Measurements from ENCODE around the gene WNT9B. TPM values are rescaled to one million over a fixed set of nuclear protein-coding genes. Genes with fewer than 3 reads are reported as not detected.

WNT9B gene
- total and polyA plus RNA-seq, 2 of the 13 experiments (the other 11 are each of a cell fraction or from before 2014, with no cell fraction given) = not detected

DNA sequence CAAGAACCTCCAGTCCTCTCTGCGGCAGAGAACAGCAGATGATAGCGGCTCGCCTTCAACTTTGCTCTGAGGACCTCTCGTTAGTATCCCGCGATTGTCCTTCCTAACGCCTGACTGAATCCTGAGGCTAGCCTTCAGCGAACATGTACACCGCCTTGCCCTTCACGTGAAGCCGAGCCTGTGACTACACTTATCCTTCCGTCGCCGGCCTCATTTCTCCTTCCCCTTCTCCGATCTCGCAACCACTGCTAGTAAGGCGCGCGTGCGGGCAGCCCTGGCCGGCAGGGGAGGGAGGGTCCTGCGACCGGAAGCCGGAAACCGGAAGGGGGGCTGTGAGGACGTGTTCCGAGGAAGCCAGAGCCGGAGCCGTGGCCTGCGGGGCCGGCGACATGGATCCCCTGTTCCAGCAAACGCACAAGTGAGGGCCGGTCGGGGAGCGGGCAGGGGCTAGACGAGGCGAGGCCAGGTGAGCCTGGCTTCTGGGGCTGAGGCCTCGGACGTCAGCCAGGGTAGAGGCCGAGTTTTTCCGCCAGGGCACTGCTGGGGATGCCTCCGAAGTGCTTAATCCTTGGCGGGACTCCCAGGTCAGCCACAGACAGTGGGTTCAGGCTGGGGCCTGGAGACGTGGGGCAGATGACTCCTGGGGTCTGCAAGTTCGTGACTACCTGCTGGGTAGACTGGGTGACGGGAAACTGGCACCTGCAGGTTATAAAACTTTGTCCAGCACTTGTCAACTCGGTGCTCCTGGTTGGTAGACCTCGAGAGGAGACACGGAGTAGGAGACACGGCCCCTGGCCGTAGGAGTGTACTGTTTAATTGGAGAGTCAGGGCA lies 71.6 kb downstream of the WNT9B start, which contains the start of gene GOSR2 (continued):
- TF ChIP-seq, protein P1, sequence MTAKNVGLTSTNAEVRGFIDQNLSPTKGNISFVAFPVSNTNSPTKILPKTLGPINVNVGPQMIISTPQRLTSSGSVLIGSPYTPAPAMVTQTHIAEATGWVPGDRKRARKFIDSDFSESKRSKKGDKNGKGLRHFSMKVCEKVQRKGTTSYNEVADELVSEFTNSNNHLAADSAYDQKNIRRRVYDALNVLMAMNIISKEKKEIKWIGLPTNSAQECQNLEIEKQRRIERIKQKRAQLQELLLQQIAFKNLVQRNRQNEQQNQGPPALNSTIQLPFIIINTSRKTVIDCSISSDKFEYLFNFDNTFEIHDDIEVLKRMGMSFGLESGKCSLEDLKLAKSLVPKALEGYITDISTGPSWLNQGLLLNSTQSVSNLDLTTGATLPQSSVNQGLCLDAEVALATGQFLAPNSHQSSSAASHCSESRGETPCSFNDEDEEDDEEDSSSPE (CRISPR knock-in tag; IDR thresholded peaks at IDR 0.05) = no peak; the same call in 1 of the 2 replicates
- TF ChIP-seq RAD21 (CRISPR knock-in tag; IDR thresholded peaks at IDR 0.05) (peak; percentile 57), EZH2 (conservative IDR thresholded peaks at IDR 0.05; ENCODE audit: low read depth, low read length) (no peak), ZSCAN29 (CRISPR knock-in tag; conservative IDR thresholded peaks at IDR 0.05) (peak; percentile 64), ZNF432 (CRISPR knock-in tag; IDR thresholded peaks at IDR 0.05; ENCODE audit: borderline replicate concordance) (0 out of 2 replicates have a peak, but pooled peaks have one; percentile 82), JUNB (CRISPR knock-in tag; IDR thresholded peaks at IDR 0.05; ENCODE audit: borderline replicate concordance) (no peak), FOXM1 (CRISPR knock-in tag; IDR thresholded peaks at IDR 0.05) (0 out of 2 replicates have a peak, but pooled peaks have one; percentile 13), ZNF598 (CRISPR knock-in tag; IDR thresholded peaks at IDR 0.05; ENCODE audit: borderline replicate concordance) (peak; percentile 97), TIGD3 (CRISPR knock-in tag; IDR thresholded peaks at IDR 0.05; ENCODE audit: borderline replicate concordance) (peak; percentile 99; the same call in 1 of the 2 replicates), SP4 (CRISPR knock-in tag; IDR thresholded peaks at IDR 0.05) (peak; percentile 87), GATAD2A (CRISPR knock-in tag; IDR thresholded peaks at IDR 0.05) (peak; percentile 85), NR2C2 (CRISPR knock-in tag; IDR thresholded peaks at IDR 0.05; ENCODE audit: borderline replicate concordance) (peak; percentile 90), USF2 (IDR thresholded peaks at IDR 0.05; ENCODE audit: low read depth, low read length) (no peak; the same call in 1 of the 2 replicates), USF2 (CRISPR knock-in tag; IDR thresholded peaks at IDR 0.05; ENCODE audit: borderline replicate concordance) (no peak), MAZ (IDR thresholded peaks at IDR 0.05; ENCODE audit: borderline replicate concordance, low read depth, low read length) (peak; percentile 85), MAZ (CRISPR knock-in tag; IDR thresholded peaks at IDR 0.05; ENCODE audit: low read depth) (peak; percentile 85; the same call in 1 of the 2 replicates), JARID2 (CRISPR knock-in tag; IDR thresholded peaks at IDR 0.05; ENCODE audit: insufficient replicate concordance) (no peak), ZNF10 (CRISPR knock-in tag; IDR thresholded peaks at IDR 0.05; ENCODE audit: borderline replicate concordance, low read depth) (no peak), NR3C1 (CRISPR knock-in tag; IDR thresholded peaks at IDR 0.05) (no peak)
- TF ChIP-seq, protein P2, sequence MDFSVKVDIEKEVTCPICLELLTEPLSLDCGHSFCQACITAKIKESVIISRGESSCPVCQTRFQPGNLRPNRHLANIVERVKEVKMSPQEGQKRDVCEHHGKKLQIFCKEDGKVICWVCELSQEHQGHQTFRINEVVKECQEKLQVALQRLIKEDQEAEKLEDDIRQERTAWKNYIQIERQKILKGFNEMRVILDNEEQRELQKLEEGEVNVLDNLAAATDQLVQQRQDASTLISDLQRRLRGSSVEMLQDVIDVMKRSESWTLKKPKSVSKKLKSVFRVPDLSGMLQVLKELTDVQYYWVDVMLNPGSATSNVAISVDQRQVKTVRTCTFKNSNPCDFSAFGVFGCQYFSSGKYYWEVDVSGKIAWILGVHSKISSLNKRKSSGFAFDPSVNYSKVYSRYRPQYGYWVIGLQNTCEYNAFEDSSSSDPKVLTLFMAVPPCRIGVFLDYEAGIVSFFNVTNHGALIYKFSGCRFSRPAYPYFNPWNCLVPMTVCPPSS (IDR thresholded peaks at IDR 0.05) = no peak
- TF ChIP-seq, protein P3, sequence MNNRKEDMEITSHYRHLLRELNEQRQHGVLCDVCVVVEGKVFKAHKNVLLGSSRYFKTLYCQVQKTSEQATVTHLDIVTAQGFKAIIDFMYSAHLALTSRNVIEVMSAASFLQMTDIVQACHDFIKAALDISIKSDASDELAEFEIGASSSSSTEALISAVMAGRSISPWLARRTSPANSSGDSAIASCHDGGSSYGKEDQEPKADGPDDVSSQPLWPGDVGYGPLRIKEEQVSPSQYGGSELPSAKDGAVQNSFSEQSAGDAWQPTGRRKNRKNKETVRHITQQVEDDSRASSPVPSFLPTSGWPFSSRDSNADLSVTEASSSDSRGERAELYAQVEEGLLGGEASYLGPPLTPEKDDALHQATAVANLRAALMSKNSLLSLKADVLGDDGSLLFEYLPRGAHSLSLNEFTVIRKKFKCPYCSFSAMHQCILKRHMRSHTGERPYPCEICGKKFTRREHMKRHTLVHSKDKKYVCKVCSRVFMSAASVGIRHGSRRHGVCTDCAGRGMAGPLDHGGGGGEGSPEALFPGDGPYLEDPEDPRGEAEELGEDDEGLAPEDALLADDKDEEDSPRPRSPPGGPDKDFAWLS (CRISPR knock-in tag; IDR thresholded peaks at IDR 0.05; ENCODE audit: borderline replicate concordance) = 0 out of 2 replicates have a peak, but pooled peaks have one; percentile 87
